ENCODE measurements around the gene GBE1.

GBE1 gene

DNA sequence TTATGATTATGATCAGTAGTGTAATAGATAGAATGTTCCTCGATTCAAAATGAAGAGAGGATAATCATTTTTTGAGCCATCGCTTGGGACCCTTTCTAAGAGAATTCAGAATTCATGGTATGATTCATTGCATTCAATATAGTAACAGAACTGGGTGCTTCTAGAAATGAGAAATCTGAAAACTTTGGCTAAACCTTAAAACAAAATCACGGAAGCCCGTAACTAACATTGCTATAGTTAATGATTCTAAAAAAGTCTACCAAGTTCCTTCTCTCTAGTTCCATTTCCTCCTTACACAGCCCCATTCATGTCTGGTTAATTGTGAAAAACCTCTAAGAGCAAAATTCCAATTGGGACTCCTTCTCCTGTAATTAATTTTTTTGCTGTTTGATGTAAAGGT lies 217.1 kb downstream of the GBE1 start:
- no peaks in the 10 kb centered on the region for H3K27me3 ChIP-seq (replicated peaks; ENCODE audit: control insufficient read depth, insufficient read depth, low read length)
- H3K4me3 ChIP-seq (replicated peaks; ENCODE audit: low read depth, low read length): no peak overlapping the region
- TF ChIP-seq, protein P1, sequence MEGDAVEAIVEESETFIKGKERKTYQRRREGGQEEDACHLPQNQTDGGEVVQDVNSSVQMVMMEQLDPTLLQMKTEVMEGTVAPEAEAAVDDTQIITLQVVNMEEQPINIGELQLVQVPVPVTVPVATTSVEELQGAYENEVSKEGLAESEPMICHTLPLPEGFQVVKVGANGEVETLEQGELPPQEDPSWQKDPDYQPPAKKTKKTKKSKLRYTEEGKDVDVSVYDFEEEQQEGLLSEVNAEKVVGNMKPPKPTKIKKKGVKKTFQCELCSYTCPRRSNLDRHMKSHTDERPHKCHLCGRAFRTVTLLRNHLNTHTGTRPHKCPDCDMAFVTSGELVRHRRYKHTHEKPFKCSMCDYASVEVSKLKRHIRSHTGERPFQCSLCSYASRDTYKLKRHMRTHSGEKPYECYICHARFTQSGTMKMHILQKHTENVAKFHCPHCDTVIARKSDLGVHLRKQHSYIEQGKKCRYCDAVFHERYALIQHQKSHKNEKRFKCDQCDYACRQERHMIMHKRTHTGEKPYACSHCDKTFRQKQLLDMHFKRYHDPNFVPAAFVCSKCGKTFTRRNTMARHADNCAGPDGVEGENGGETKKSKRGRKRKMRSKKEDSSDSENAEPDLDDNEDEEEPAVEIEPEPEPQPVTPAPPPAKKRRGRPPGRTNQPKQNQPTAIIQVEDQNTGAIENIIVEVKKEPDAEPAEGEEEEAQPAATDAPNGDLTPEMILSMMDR (IDR thresholded peaks at IDR 0.05; ENCODE audit: insufficient read depth, low read length, poor library complexity, severe bottlenecking): no peak
- no peak for DNase-seq (ENCODE audit: extremely low read depth, insufficient read length)
- H3K36me3 ChIP-seq (ENCODE audit: control insufficient read depth, insufficient read depth, low read length): no peaks in the 10 kb centered on the region

- no peak overlapping the region for H3K4me3 ChIP-seq (replicated peaks; ENCODE audit: low read depth, low read length)
- H3K27me3 ChIP-seq (replicated peaks; ENCODE audit: control insufficient read depth, insufficient read depth, low read length): no peaks in the 10 kb centered on the region
- TF ChIP-seq, protein P1 (IDR thresholded peaks at IDR 0.05; ENCODE audit: insufficient read depth, low read length, poor library complexity, severe bottlenecking): no peak
- H3K36me3 ChIP-seq (ENCODE audit: control insufficient read depth, insufficient read depth, low read length): no peaks in the 10 kb centered on the region
- DNase-seq (ENCODE audit: extremely low read depth, insufficient read length): no peak
These were observed 220.7 kb downstream of the GBE1 start for GRCh38 chr3:81540787-81541186.

DNA sequence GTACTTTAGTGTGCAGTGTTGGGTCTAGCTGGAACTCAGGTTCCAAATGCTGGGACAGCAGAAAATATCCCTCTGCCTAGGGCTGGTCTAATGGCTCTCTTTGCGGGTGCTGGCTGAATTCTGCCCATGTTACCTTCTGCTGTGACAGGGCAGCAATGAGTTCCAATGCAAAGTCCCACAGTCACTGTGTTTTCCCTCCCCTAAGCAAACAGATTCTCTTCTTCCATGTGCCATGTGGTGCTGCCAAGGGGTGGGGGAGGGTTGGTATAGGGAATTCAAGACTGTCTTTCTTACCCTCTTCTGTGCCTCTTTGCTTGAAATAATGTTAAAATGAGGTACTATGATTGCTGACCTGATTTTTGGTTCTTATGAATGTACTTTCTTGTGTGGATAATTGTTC lies 229.6 kb downstream of the GBE1 start:
- Histone ChIP-seq H3K4me3 (replicated peaks; ENCODE audit: low read depth, low read length) (no peak overlapping the region), H3K36me3 (ENCODE audit: control insufficient read depth, insufficient read depth, low read length) (peaks cover 1% of the 10 kb centered on the region), H3K27me3 (replicated peaks; ENCODE audit: control insufficient read depth, insufficient read depth, low read length) (no peaks in the 10 kb centered on the region)
- TF ChIP-seq, protein P1 (IDR thresholded peaks at IDR 0.05; ENCODE audit: insufficient read depth, low read length, poor library complexity, severe bottlenecking): no peak
- DNase-seq (ENCODE audit: extremely low read depth, insufficient read length): no peak

GRCh38 chr3:81531263-81531662 lies 230.2 kb downstream of the GBE1 start:
- Histone ChIP-seq H3K4me3 (replicated peaks; ENCODE audit: low read depth, low read length) (no peak overlapping the region), H3K27me3 (replicated peaks; ENCODE audit: control insufficient read depth, insufficient read depth, low read length) (no peaks in the 10 kb centered on the region), H3K36me3 (ENCODE audit: control insufficient read depth, insufficient read depth, low read length) (peaks cover 1% of the 10 kb centered on the region)
- no peak for DNase-seq (ENCODE audit: extremely low read depth, insufficient read length)
- TF ChIP-seq, protein P1 (IDR thresholded peaks at IDR 0.05; ENCODE audit: insufficient read depth, low read length, poor library complexity, severe bottlenecking): no peak

- DNase-seq (ENCODE audit: extremely low read depth, insufficient read length): no peak
- H3K4me3 ChIP-seq (replicated peaks; ENCODE audit: low read depth, low read length): no peak overlapping the region
- peaks cover 1% of the 10 kb centered on the region for H3K36me3 ChIP-seq (ENCODE audit: control insufficient read depth, insufficient read depth, low read length)
- TF ChIP-seq, protein P1 (IDR thresholded peaks at IDR 0.05; ENCODE audit: insufficient read depth, low read length, poor library complexity, severe bottlenecking): no peak
- H3K27me3 ChIP-seq (replicated peaks; ENCODE audit: control insufficient read depth, insufficient read depth, low read length): no peaks in the 10 kb centered on the region
These were observed 231.1 kb downstream of the GBE1 start for GRCh38 chr3:81530180-81530939.

All from GM06990 (cell line).